ENCODE data around the gene SMYD2. TPM values are rescaled to one million over a fixed set of nuclear protein-coding genes. Genes with fewer than 3 reads are reported as not detected.
A peak's percentile ranks its signal among the peaks of the same experiment; 100 is the strongest.

Gene SMYD2
- total RNA-seq, 2 experiments from 2014 or later: 38.2 to 40.1 TPM

DNA sequence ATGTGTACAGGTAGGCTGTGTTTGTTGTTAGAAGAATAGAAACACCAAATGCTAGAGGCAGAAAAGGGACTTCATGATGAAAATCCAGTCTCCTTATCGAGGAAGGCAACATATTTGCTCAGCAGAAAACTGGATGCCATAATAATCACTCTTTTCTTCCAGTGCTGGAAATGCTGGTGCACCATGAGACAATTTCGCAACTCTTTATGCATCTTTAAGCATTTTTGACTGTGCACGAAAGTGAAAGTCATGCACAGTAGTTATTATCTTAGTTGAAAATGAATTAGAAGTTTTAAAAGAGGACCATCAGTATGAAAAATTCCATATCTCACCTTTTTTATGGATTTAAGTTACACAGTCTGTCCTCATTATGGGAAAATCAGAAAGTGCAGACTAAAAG, 29.1 kb downstream of the SMYD2 start:
- no peaks in the 10 kb centered on the region for H3K36me3 Mint-ChIP-seq (ENCODE audit: low read depth)
- H3K4me1 Mint-ChIP-seq: peaks cover 28% of the 10 kb centered on the region
- no peaks in the 10 kb centered on the region for H3K27me3 Mint-ChIP-seq
- intact Hi-C loops (cut with DNase I, micrococcal nuclease): loop anchor here in 1 of 2 experiments (2.0 kb wide), 1 partner anchor 29 kb away; the partner anchor contains the start of gene SMYD2
- ChIA-PET POLR2A (no interaction called here), CTCF (interaction anchor here (1.0 kb wide), 1 partner anchor 96 kb away, joined by 5 read pairs; no protein-coding TSS in a partner anchor)
- no peak overlapping the region for H3K27ac Mint-ChIP-seq
- no peak for DNase-seq
- ATAC-seq: peak; percentile 72
- no peak overlapping the region for H3K4me3 Mint-ChIP-seq
- no peaks in the 10 kb centered on the region for H3K9me3 Mint-ChIP-seq (ENCODE audit: low read depth)

DNA sequence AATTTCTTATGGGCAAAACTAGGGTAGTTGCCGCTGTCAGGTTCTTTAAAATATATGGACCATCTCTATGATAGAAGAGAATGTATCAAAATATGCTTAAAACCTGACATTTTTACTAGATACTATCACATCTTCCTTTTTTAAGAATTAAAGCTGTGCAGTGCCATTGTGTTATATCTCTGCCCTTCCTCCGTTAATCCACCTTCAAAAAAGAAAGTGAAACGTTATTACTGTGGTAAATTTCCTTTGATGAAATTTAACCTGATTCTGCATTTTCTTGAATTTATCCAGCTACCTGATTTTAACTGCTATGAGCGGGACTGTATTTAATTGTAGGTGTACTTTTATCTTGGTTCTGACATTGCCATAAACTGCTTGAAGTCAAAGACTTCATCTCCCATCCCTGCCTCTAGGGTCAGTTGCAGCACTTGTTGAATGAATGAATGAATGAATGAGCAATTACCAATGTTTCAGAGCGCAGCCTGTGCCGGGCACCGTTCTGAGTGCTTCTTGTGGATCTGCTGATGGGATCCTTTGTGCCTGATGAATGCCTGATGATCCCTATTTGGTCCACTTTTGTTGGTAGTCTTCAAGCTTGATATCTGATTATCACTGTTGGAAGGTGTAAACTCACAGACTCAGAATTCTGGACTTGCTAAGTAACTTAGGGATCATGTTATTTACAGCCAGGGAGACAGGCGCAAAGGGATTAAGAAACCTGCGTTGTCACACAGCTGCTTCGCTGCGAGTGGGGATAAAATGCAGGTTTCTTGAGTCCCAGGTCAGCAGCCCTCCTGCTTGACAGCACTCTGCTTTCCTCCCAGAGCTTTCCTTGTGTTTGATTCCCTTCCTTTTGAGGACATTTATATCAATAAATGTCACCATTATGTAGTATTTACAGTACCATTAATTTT, 30.1 kb downstream of the SMYD2 start:
- CTCF ChIA-PET: interaction anchor here (0.9 to 12.5 kb wide), 4 partner anchors 13 to 50 kb away, joined by 3 to 108 read pairs (median 6); no protein-coding TSS in a partner anchor
- Mint-ChIP-seq H3K27me3 (no peaks in the 10 kb centered on the region), H3K27ac (peak overlapping the region; percentile 37), H3K36me3 (ENCODE audit: low read depth) (peaks cover 7% of the 10 kb centered on the region), H3K9me3 (ENCODE audit: low read depth) (no peaks in the 10 kb centered on the region), H3K4me3 (peak overlapping the region; percentile 22), H3K4me1 (peaks cover 28% of the 10 kb centered on the region)
- POLR2A ChIA-PET: no interaction called here
- DNase-seq (no peak), ATAC-seq (peak; percentile 36)
- intact Hi-C loops (cut with DNase I, micrococcal nuclease): loop anchor here in 1 of 2 experiments (2.0 kb wide), 1 partner anchor 30 kb away; the partner anchor contains the start of gene SMYD2

DNA sequence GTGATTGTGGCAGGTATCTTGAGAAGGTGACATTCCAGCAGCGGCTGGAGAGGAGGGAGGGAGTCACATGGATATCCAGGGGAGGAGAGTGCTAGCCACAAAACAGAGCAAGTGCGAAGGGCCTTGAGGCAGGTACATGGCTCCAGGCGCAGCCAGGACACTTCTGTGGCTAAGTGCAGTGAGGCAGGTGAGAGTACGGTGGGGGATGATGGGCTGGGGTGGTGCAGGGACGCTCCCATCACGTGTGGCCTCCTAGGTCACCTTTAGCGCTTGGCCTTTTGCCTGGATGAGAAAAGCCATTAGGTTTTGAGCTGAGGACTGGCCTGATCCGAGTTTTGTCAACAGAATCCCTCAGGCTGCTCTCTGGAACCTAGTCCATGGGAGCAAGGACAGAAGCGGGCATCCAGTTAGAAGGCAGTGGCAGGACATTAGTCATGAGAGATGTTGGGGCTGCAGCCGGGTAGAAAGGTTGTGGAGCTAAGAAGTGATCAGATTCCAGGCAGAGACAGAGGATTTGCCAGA, 31.6 kb downstream of the SMYD2 start:
- Mint-ChIP-seq H3K4me1 (peaks cover 34% of the 10 kb centered on the region), H3K27ac (no peak overlapping the region), H3K9me3 (ENCODE audit: low read depth) (no peaks in the 10 kb centered on the region), H3K36me3 (ENCODE audit: low read depth) (peaks cover 7% of the 10 kb centered on the region), H3K4me3 (no peak overlapping the region), H3K27me3 (no peaks in the 10 kb centered on the region)
- ATAC-seq (no peak), DNase-seq (no peak)
- intact Hi-C loops (cut with DNase I, micrococcal nuclease): no loop called here
- POLR2A ChIA-PET: no interaction called here
- CTCF ChIA-PET: interaction anchor here (12.5 kb wide), 1 partner anchor 17 kb away, joined by 108 read pairs; no protein-coding TSS in a partner anchor

GRCh38 chr1:214314178-214314843, 33.4 kb downstream of the SMYD2 start:
- ChIA-PET CTCF (interaction anchor here (0.7 to 12.5 kb wide), 3 partner anchors 16 to 53 kb away, joined by 3 to 108 read pairs (median 3); no protein-coding TSS in a partner anchor), POLR2A (no interaction called here)
- Mint-ChIP-seq H3K4me3 (no peak overlapping the region), H3K27me3 (no peaks in the 10 kb centered on the region), H3K9me3 (ENCODE audit: low read depth) (no peaks in the 10 kb centered on the region), H3K27ac (no peak overlapping the region), H3K36me3 (ENCODE audit: low read depth) (peaks cover 21% of the 10 kb centered on the region), H3K4me1 (peaks cover 21% of the 10 kb centered on the region)
- no peak for ATAC-seq
- intact Hi-C loops (cut with DNase I, micrococcal nuclease): no loop called here
- no peak for DNase-seq

- ATAC-seq: no peak
- intact Hi-C loops (cut with DNase I, micrococcal nuclease): no loop called here
- DNase-seq: no peak
- ChIA-PET CTCF (interaction anchor here (1.5 to 12.5 kb wide), 3 partner anchors 13 to 102 kb away, joined by 4 to 108 read pairs (median 18); no protein-coding TSS in a partner anchor), POLR2A (no interaction called here)
- Mint-ChIP-seq H3K4me1 (peaks cover 6% of the 10 kb centered on the region), H3K27ac (no peak overlapping the region), H3K9me3 (ENCODE audit: low read depth) (no peaks in the 10 kb centered on the region), H3K4me3 (no peak overlapping the region), H3K27me3 (no peaks in the 10 kb centered on the region), H3K36me3 (ENCODE audit: low read depth) (peaks cover 30% of the 10 kb centered on the region)
Observed at GRCh38 chr1:214316593-214316992, 35.6 kb downstream of the SMYD2 start.

DNA sequence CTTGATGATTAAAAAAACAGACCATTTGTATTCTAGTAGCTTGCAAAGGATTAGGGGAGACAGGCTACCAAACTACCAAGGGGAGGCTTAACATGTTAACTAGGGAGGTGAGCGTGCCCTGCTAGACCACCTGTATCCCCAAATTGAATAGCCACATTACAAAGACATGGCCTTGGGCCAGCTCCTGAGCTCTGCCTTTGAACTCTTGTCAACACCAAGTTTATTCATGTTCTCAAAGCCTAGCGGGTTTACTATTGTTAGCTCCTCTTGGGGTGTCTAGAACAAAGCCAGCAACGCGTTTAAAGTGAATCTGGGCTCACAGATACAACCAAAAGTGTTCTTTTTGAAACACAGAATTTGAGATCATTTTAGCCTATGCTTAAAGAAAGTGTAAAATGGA, 36.3 kb downstream of the SMYD2 start:
- DNase-seq (no peak), ATAC-seq (no peak)
- H3K9me3 Mint-ChIP-seq (ENCODE audit: low read depth): no peaks in the 10 kb centered on the region
- peaks cover 35% of the 10 kb centered on the region for H3K36me3 Mint-ChIP-seq (ENCODE audit: low read depth)
- H3K27ac Mint-ChIP-seq: no peak overlapping the region
- intact Hi-C loops (cut with DNase I, micrococcal nuclease): no loop called here
- no peak overlapping the region for H3K4me3 Mint-ChIP-seq
- no peaks in the 10 kb centered on the region for H3K27me3 Mint-ChIP-seq
- ChIA-PET POLR2A (no interaction called here), CTCF (interaction anchor here (0.7 to 12.5 kb wide), 5 partner anchors 13 to 268 kb away, joined by 3 to 108 read pairs (median 4); no protein-coding TSS in a partner anchor)
- peaks cover 9% of the 10 kb centered on the region for H3K4me1 Mint-ChIP-seq

GRCh38 chr1:214317734-214318133, 36.8 kb downstream of the SMYD2 start:
- CTCF ChIA-PET: interaction anchor here (0.6 to 12.5 kb wide), 6 partner anchors 12 to 268 kb away, joined by 3 to 108 read pairs (median 4); no protein-coding TSS in a partner anchor
- intact Hi-C loops (cut with DNase I, micrococcal nuclease): no loop called here
- no peak for DNase-seq
- peaks cover 40% of the 10 kb centered on the region for H3K36me3 Mint-ChIP-seq (ENCODE audit: low read depth)
- H3K4me1 Mint-ChIP-seq: peaks cover 9% of the 10 kb centered on the region
- no peak overlapping the region for H3K4me3 Mint-ChIP-seq
- no peaks in the 10 kb centered on the region for H3K27me3 Mint-ChIP-seq
- no peaks in the 10 kb centered on the region for H3K9me3 Mint-ChIP-seq (ENCODE audit: low read depth)
- no peak for ATAC-seq
- POLR2A ChIA-PET: no interaction called here
- H3K27ac Mint-ChIP-seq: no peak overlapping the region

- CTCF ChIA-PET: interaction anchor here (0.6 to 12.5 kb wide), 4 partner anchors 12 to 104 kb away, joined by 4 to 108 read pairs (median 11); no protein-coding TSS in a partner anchor
- H3K4me1 Mint-ChIP-seq: peaks cover 9% of the 10 kb centered on the region
- intact Hi-C loops (cut with DNase I, micrococcal nuclease): no loop called here
- H3K4me3 Mint-ChIP-seq: no peak overlapping the region
- no peaks in the 10 kb centered on the region for H3K27me3 Mint-ChIP-seq
- H3K9me3 Mint-ChIP-seq (ENCODE audit: low read depth): no peaks in the 10 kb centered on the region
- H3K36me3 Mint-ChIP-seq (ENCODE audit: low read depth): peaks cover 41% of the 10 kb centered on the region
- POLR2A ChIA-PET: no interaction called here
- ATAC-seq (no peak), DNase-seq (no peak)
- H3K27ac Mint-ChIP-seq: no peak overlapping the region
Observed at GRCh38 chr1:214318356-214318755, 37.4 kb downstream of the SMYD2 start.

DNA sequence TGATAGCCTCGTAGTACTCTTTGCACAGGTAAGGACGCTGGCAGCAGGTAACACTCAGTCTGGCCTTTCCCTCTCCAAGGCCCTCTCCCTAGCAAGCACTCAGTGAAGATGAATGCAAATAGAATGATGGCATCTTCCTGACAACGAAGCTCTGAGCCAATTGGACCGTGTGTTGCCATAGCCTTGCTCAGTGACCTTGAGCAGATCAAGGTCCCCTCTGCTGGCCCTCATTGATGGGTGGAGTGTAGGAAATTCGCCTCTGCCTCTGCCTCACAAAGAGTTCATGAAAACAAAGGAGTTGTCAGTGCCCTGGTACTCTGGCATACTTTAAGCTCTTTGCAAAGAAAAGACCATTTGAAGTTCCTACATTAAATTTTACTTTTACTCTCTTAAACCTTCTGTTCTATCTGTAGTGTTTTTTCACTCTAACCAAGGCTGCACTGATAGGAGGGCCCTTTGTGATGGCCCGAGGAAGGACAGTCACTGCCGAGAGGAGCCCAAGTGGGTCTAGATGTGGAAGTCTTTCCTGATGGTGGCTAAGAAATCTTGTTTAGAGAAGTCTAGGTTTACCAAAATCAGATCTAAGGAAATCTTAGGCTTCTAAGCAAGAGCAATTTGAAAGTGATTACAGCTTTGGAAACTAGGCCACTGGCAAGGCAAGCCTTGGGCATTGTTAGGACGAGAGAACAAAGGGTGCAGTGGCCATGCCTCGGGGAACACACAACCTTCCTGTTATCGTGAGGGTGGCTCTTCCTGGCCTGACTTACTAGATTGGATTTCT, 38.2 kb downstream of the SMYD2 start:
- ChIA-PET CTCF (interaction anchor here (4.1 to 12.5 kb wide), 2 partner anchors 11 to 58 kb away, joined by 18 to 108 read pairs; no protein-coding TSS in a partner anchor), POLR2A (no interaction called here)
- Mint-ChIP-seq H3K9me3 (ENCODE audit: low read depth) (no peaks in the 10 kb centered on the region), H3K27me3 (no peaks in the 10 kb centered on the region), H3K4me1 (peaks cover 9% of the 10 kb centered on the region), H3K27ac (no peak overlapping the region), H3K36me3 (ENCODE audit: low read depth) (peaks cover 41% of the 10 kb centered on the region), H3K4me3 (no peak overlapping the region)
- ATAC-seq (no peak), DNase-seq (no peak)
- intact Hi-C loops (cut with DNase I, micrococcal nuclease): no loop called here

- H3K4me3 Mint-ChIP-seq: no peak overlapping the region
- DNase-seq (no peak), ATAC-seq (no peak)
- H3K27me3 Mint-ChIP-seq: no peaks in the 10 kb centered on the region
- ChIA-PET POLR2A (no interaction called here), CTCF (interaction anchor here (12.5 kb wide), 1 partner anchor 10 kb away, joined by 108 read pairs; no protein-coding TSS in a partner anchor)
- H3K4me1 Mint-ChIP-seq: peaks cover 9% of the 10 kb centered on the region
- intact Hi-C loops (cut with DNase I, micrococcal nuclease): no loop called here
- H3K27ac Mint-ChIP-seq: peak overlapping the region; percentile 47
- no peaks in the 10 kb centered on the region for H3K9me3 Mint-ChIP-seq (ENCODE audit: low read depth)
- peaks cover 41% of the 10 kb centered on the region for H3K36me3 Mint-ChIP-seq (ENCODE audit: low read depth)
Observed at GRCh38 chr1:214319938-214320337, 39.0 kb downstream of the SMYD2 start.
